RCC 7860 (cell line): ENCODE results near the gene IRF6.

Experiments
- DNase-seq: peaks from one replicate; pipeline ENCODE4 v3.0.0-alpha.2; 2015; ENCODE audit warnings: low spot score
- FAIRE-seq: peaks from 2 replicates; lab custom pipeline; 2012; peaks lifted over from hg19 to GRCh38; lab: Jason Lieb, UNC

IRF6 gene

DNA sequence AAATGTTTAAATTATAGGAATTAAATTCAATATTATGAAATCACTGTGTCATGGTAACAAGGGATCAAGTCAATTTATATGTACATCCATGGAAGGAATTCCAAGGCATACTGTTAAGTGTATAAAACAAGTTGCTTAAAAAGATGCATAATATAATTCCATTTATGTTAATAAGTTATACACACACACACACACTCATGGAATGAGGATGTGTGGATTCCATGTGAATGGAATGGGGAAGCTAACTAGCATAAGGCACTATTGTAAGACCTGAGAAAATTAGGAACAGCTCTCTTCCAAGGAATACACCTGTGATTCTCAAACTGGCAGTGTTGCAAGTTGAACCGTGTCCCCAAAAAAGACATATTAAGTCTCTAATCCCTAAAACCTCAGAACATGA, 67.7 kb downstream of the IRF6 start:
- FAIRE-seq (no peak), DNase-seq (no peak)

DNA sequence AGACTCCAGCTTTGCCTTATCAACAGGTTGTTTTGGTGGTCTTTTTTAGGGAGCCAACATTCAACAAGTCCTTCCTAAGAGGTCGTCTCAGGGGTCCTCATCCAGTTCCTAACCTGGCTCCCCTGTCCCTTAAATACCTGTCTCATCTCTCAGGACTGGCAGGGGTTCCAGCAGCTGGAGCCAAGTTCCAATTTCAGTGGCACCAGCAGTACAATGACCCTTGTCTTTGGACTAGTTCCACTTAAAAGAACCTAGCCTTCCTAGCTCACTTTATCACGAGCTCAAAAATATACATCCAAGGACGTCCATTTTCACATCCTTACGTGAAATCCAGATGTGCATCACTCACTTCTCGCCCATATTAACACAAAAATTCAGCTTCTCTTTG, 68.8 kb downstream of the IRF6 start:
- DNase-seq (no peak), FAIRE-seq (no peak)

DNA sequence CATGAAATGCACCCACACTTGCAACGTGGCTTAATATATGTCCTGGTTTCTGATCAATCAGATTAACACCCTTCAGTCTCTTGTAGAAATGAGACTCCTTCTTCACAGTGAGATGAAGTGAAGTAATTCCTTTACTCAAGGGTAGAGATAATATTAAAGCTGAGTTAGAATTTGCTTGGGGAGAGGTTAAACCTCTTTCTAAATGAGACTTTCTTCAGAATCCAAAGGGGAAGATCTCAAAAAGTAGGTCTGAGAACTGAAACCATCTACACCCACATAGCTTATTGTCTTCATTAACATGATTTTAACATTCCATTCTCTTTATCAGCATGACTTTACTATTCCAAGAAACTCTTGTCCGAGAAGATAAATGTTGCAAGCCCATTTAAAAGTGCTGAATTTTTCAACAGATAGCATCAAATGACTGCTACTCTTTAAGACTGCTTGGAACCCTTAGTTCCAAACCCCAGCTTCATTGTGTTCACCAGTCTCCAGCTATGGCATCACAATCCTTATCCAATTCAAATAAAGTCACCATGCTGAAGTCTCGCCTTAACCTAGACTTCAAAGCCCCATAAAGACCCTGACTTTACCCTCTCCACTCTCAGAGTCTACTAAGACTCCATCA, 69.3 kb downstream of the IRF6 start:
- FAIRE-seq (no peak), DNase-seq (no peak)
